Measurements from ENCODE around the gene RPL27. TPM values are rescaled to one million over a fixed set of nuclear protein-coding genes. Genes with fewer than 3 reads are reported as not detected.

The RPL27 gene
- polyA plus RNA-seq, 1 donor (not counting 4 experiments of a cell fraction or from before 2014, with no cell fraction given): 7,614 TPM

DNA sequence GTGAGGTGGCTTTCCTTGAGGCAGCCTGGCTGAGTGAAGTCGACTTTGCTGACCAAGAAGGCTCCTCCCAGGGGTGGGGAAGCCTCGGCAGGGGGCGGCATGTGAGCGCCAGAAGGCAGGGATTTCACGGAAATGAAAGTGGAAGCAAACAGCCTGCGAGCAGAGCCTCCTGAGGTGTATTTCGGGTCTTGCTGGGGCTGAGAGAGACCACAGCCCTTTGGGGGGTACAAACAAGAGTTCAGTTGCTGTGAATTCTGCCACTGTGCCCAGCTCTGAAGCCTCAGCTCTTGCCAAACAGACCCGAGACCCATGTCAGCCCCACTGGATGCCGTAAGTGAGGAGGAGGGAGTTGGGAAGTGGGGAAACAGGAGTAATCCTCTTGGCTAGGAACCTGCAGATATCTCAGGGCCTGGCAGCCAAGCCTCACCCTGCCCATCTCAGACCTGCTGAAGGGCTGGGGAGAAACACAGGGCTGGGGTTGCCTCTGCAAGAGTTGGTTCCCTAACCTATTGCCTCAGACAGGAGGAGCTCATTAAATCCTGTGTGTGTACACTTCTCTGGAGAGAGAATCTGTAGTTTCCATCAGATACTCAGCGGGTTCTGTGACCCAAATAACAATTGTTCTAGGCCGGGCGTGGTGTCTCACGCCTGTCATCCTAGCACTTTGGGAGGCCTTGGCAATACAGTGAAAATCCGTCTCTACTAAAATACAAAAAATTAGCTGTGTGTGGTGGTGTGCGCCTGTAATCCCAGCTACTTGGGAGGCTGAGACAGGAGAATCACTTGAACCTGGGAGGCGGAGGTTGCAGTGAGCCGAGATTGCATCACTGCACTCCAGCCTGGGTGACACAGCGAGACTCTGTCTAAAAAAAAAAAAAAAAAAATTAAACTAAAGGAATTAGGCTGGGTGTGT is 8.7 kb downstream of the RPL27 start, which contains the start of gene IFI35:
TSS of gene IFI35 (plus strand) at position 146 of the 913 bp plus-strand sequence. CDS start at position 310, 164 bp downstream.
- Histone ChIP-seq H3K9ac (ENCODE audit: control insufficient read depth, extremely low read depth, insufficient read depth, low read length) (peak within 1 kb of the TSS; percentile 87), H3K9me3 (ENCODE audit: control insufficient read depth, low read depth, low read length) (no peaks in the 10 kb centered on the region), H3K4me2 (ENCODE audit: control insufficient read depth, extremely low read depth, insufficient read depth, low read depth, low read length) (peak within 1 kb of the TSS; percentile 77), H3K79me2 (ENCODE audit: control insufficient read depth, insufficient read depth, low read length) (no peaks in the 10 kb centered on the region), H3K27ac (ENCODE audit: control insufficient read depth, insufficient read depth, low read length) (peak within 1 kb of the TSS; percentile 80), H3K4me3 (ENCODE audit: control insufficient read depth in 2 of 3, extremely low read depth in 1 of 3, insufficient read depth in 2 of 3, low read depth in 1 of 3, low read length in 3 of 3) (peak within 1 kb of the TSS; percentile 50 to 80 (median 76)), H2AFZ (ENCODE audit: control insufficient read depth, low read length) (peak within 1 kb of the TSS; percentile 82), H3K27me3 (ENCODE audit: control insufficient read depth, extremely low read depth, insufficient read depth, low read length) (no peaks in the 10 kb centered on the region), H3K9me1 (ENCODE audit: control insufficient read depth, extremely low read depth, insufficient read depth, low read length) (no peaks in the 10 kb centered on the region), H3K4me1 (ENCODE audit: control insufficient read depth, extremely low read depth, insufficient read depth, low read length) (peaks cover 10% of the 10 kb centered on the region), H3K36me3 (ENCODE audit: control insufficient read depth in 2 of 2, extremely low read depth in 1 of 2, insufficient read depth in 2 of 2, low read length in 2 of 2) (peaks cover 11 to 14% of the 10 kb centered on the region in 2 experiments), H4K20me1 (ENCODE audit: control insufficient read depth, extremely low read depth, insufficient read depth, low read length) (peaks cover 4% of the 10 kb centered on the region)
- TF ChIP-seq EZH2 (IDR thresholded peaks at IDR 0.05; ENCODE audit: low read length): no peak
- TF ChIP-seq, protein P1, sequence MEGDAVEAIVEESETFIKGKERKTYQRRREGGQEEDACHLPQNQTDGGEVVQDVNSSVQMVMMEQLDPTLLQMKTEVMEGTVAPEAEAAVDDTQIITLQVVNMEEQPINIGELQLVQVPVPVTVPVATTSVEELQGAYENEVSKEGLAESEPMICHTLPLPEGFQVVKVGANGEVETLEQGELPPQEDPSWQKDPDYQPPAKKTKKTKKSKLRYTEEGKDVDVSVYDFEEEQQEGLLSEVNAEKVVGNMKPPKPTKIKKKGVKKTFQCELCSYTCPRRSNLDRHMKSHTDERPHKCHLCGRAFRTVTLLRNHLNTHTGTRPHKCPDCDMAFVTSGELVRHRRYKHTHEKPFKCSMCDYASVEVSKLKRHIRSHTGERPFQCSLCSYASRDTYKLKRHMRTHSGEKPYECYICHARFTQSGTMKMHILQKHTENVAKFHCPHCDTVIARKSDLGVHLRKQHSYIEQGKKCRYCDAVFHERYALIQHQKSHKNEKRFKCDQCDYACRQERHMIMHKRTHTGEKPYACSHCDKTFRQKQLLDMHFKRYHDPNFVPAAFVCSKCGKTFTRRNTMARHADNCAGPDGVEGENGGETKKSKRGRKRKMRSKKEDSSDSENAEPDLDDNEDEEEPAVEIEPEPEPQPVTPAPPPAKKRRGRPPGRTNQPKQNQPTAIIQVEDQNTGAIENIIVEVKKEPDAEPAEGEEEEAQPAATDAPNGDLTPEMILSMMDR (optimal IDR thresholded peaks at IDR 0.05 in 1 of 3, IDR thresholded peaks at IDR 0.05 in 1 of 3, conservative IDR thresholded peaks at IDR 0.05 in 1 of 3; ENCODE audit: extremely low read depth in 1 of 3, insufficient read depth in 2 of 3, low read length in 3 of 3): peak in 2 of 3 experiments; percentile 34 to 53
- DNase-seq (ENCODE audit: low read depth, low spot score): no peak
- dilution Hi-C loops (cut with MboI; ENCODE audit: extremely low pct_ligation_motif_present, low sequenced_read_pairs): no loop called here
- FAIRE-seq: no peak

DNA sequence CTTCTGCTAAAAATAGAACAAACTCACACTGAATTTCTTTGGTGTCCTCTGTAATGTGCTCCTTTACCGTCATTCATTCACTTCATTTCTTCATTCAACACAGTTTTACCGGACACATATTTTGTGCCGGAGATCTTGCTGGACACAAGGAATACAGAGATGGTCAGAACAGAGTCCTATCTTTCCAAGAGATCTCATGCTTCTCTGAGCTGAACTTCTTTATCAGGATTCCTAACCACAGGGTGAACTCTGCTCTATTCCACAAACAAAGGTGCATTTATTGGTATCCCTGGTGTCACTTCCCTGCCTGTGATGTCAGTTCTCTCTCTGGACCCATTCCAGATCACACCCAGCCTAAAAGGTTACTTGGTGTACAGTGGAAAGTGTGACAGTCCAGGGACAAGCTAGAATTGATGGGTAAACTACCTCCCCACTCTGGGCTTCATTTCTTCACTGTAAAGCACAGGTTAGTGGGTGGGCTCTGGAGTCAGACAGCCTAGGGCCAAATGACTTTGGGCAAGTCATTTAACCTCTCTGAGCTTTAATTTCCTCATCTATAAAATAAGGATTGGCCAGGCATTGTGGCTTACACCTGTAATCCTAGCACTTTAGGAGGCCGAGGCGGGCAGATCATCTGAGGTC is 12.6 kb downstream of the RPL27 start:
- no peak for TF ChIP-seq EZH2 (IDR thresholded peaks at IDR 0.05; ENCODE audit: low read length)
- TF ChIP-seq, protein P1 (optimal IDR thresholded peaks at IDR 0.05 in 1 of 3, IDR thresholded peaks at IDR 0.05 in 1 of 3, conservative IDR thresholded peaks at IDR 0.05 in 1 of 3; ENCODE audit: extremely low read depth in 1 of 3, insufficient read depth in 2 of 3, low read length in 3 of 3): no peak
- FAIRE-seq (no peak), DNase-seq (ENCODE audit: low read depth, low spot score) (no peak)
- dilution Hi-C loops (cut with MboI; ENCODE audit: extremely low pct_ligation_motif_present, low sequenced_read_pairs): no loop called here
- Histone ChIP-seq H3K27me3 (ENCODE audit: control insufficient read depth, extremely low read depth, insufficient read depth, low read length) (no peaks in the 10 kb centered on the region), H3K4me3 (ENCODE audit: control insufficient read depth in 2 of 3, extremely low read depth in 1 of 3, insufficient read depth in 2 of 3, low read depth in 1 of 3, low read length in 3 of 3) (no peak overlapping the region), H3K9me1 (ENCODE audit: control insufficient read depth, extremely low read depth, insufficient read depth, low read length) (no peaks in the 10 kb centered on the region), H3K4me1 (ENCODE audit: control insufficient read depth, extremely low read depth, insufficient read depth, low read length) (no peaks in the 10 kb centered on the region), H4K20me1 (ENCODE audit: control insufficient read depth, extremely low read depth, insufficient read depth, low read length) (no peaks in the 10 kb centered on the region), H3K36me3 (ENCODE audit: control insufficient read depth in 2 of 2, extremely low read depth in 1 of 2, insufficient read depth in 2 of 2, low read length in 2 of 2) (peaks cover 10 to 11% of the 10 kb centered on the region in 2 experiments), H3K4me2 (ENCODE audit: control insufficient read depth, extremely low read depth, insufficient read depth, low read depth, low read length) (no peak overlapping the region), H2AFZ (ENCODE audit: control insufficient read depth, low read length) (no peak overlapping the region), H3K27ac (ENCODE audit: control insufficient read depth, insufficient read depth, low read length) (no peak overlapping the region), H3K79me2 (ENCODE audit: control insufficient read depth, insufficient read depth, low read length) (no peaks in the 10 kb centered on the region), H3K9me3 (ENCODE audit: control insufficient read depth, low read depth, low read length) (no peaks in the 10 kb centered on the region), H3K9ac (ENCODE audit: control insufficient read depth, extremely low read depth, insufficient read depth, low read length) (no peak overlapping the region)
